ENCODE data around the gene ARMH3. TPM values are rescaled to one million over a fixed set of nuclear protein-coding genes. Genes with fewer than 3 reads are reported as not detected.

The ARMH3 gene
- polyA plus RNA-seq, 1 donor: 13.4 TPM

DNA sequence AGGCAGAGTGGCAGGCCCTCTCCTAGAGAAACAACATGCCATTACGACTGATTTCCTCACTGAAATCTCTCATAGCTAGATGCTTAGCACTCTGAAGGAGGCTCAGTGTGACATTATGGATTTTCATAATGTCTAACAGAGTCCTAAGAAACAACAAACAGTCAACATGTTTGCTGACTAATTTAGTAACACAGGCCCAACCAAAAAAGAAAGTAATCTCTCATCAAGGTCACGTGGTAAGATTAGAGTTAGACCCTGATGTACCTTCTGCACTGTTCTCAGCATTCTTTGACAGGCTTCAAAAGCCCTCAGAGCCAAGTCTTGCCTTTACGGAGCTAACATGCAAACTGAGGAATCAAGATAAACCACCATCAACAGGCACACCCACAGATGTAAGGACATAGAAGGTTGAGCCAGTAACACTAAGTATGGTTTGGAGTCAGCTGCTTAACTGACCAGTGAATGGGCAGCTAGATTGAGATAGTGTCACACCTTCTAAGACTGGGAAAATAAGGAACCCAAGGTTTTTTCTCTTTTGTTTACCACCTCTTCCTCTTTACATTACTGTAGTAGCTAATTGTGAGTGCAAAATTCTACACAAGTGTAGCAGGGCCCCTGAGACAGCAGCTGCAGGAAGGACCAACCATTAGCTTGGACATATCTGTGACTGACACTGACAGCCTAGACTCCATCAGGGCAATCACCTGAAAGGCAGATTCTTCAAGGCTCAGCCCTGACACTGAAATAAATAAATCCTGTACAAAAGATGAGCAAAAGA lies 197.1 kb downstream of the ARMH3 start:
- no peak for DNase-seq (ENCODE audit: low read depth)

DNA sequence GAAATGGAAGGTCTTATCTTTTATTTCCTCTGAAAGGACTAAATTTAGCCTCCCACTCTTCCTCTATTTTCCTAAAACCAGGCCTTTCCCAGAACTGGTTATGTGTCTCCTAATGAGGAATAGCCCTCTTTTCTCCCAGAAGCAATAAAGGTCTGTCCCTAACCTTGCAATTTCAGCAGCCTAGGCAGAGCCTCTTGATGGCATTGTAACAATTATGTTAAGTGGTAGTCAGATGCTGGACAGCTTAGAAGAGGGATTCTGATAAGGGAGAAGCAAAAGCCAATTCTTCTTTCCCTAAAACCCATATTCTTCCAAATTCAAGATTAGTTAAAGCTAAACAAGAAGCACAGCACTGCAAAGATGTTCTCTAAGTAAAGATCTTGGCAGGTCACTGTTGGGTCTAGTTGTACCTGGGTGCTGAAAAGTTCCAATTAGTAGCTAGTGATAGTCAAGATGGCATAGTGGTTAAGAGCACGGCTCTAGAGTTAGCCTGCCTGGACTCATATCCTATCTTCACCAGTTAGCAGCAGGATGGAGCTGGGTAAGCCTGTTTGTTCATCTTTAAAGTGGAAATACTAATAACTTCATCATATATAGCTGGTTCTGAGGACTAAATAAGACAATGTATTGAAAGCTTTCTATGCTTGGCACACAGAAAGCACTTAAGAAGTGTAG lies 198.0 kb downstream of the ARMH3 start:
- no peak for DNase-seq (ENCODE audit: low read depth)

- no peak for DNase-seq (ENCODE audit: low read depth)
Observed at GRCh38 chr10:101856626-101857025, 199.3 kb downstream of the ARMH3 start.

DNA sequence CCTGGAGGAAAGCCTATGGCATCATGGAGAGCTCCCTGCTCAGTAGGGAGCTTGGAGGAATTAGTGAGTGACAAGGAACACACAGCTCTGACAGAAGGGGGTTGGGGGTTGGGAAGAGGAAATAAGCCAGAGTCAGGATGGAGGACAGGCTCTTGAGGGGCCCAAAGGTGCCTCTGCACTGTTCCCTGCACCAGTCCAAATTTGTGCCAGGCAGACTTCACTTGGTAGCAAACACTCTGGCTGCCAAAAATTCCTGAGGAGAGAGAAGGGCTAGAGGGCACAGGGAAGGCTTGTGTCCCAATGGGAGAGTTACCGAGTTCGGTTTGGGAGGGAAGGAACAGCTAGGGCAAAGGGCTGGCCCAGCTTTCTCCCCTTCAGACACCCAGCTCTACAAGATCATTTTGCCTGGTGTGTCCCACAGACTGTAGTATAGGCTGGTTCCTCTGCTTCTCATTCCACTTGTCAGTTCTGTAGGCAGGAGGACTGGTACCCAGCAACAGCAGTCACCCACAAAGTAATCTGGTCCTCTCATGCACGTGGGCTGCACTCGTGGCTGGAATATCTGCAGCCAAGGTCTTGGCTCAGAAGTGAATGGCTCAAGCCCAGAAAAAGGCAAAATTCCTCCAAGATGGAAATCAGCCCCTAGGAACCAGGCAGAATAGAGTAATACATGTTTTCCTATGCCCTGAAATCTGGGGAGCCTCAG lies 204.4 kb downstream of the ARMH3 start:
- DNase-seq (ENCODE audit: low read depth): no peak

DNA sequence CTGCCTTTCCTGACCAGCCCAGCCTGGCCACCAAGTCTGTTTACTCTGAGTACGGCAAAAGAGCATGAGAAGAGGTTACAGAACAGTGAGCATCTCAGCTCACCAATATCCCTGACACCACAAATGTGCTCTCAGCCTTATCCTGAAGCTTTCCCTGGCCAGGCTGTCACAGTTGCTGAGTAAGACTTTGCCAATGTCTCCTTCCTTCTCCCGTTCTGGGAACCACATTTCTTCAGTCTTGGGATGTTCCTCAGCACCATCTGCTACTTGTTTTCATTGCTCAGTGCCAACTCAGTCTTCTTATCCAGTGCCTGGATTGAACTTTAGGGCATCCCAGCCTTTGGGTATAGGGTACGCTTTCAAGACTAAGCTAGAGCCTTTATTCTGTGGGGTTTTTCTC lies 205.2 kb downstream of the ARMH3 start:
- DNase-seq (ENCODE audit: low read depth): no peak

DNA sequence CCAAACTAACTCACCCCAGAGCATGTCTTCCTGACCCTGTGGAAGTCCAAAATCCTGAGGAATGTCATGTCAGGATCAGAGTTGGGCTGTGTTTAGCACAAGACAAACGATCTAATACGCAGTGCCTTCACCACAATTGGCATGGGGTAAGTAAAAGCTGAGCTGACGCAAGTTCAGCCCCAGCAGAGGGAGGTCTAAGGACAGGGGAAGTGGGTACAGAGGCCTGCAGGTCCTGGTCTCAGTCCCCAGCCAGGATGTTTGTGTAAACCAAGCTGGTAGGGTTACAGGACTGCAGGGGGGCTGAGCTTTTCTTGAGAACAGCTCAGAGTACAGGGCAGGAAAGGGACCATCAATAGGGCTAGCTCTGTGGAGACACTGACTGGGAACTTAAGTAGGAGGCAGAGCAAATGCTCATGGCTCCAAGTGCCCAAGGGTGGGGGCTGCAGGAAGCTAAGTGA lies 207.1 kb downstream of the ARMH3 start:
- no peak for DNase-seq (ENCODE audit: low read depth)

DNA sequence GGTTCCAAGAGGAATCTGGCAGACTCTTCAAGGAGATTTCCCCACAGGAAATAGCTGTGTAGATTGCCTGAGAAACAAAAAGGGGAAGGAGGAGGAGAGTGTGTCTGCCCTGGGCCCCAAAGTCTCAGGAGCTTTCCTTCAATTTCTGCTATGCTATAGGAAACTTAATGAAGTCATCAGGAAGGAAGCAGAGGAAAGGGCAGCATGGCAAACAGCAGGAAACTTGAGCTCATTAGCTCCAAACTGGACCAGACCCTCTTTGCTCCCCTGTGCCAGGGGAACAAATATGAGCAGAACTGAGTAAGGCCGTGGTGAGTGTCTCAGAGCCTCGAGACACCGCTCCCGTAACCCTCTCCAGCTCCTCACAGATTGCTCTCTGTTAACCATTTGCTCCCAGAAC lies 207.6 kb downstream of the ARMH3 start:
- no peak for DNase-seq (ENCODE audit: low read depth)

DNA sequence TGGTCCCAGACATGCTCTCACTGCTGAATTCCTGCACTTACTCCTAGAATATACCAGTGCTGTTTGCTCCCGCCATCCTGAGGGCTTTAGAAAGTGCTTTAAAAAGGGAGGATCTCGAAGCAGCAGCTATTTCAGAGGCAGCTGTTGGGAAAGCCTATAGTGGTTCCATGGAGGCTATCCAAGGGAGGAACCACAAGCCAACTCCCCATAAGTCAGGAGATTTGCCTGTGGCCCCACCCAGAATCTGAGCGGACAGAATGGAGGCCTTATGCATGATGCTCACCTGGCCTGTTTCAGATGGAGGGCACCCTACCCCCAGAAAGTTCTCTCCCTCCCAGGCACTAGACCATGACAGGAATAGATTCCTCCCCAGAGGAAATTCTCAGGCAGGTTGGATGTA lies 210.1 kb downstream of the ARMH3 start:
- DNase-seq (ENCODE audit: low read depth): no peak

DNA sequence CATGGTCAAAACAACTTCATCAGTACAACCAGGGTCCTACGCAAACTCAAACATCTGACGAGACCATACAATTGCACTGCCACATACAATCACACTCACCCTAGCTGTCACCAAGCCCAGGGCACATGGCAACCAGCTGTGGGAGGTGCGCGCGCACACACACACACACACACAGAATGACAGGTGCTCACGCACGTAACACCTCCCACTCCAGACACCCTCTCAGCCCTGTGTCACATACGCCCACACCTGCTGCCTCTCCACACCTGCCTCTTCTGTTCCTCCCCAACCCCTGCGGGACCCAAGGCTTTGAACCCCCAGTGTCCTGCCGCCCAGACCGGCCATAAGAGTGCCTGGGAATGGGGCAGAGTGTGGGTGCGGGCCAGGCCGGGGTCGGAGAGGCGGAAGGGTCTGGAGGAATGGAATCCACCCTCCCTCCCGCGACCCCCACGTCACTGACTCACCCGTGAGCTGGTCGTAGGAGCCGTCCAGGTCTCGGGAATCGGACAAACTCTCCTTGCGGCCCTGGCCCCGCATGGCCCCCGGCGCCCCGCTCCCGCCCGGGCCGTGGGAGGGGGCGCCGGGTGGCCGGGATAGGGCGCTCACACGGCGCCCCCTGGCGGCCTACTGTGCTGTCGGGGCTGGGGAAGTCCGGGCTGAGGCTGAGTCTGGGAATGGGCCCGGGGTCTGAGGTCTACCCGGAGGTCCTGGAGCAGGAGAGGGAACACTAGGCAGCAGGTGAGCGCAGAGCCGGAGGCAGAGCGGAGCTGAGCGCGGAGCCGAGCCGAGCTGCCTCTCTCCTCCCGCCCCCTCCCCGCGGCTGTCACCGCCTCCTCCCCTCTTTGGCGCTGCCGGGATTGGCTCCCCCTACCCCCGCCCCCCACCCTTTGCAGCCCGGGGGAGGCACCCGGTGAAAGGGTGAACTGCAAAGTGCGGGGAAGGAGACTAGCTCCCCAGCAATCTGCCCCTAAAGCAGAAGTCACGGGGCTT lies 212.6 kb downstream of the ARMH3 start, which contains the start of gene KCNIP2:
KCNIP2 (minus strand) TSS at position 769 of the 990 bp plus-strand sequence; CDS start at position 537, 232 bp downstream.
- no peak for DNase-seq (ENCODE audit: low read depth)

DNA sequence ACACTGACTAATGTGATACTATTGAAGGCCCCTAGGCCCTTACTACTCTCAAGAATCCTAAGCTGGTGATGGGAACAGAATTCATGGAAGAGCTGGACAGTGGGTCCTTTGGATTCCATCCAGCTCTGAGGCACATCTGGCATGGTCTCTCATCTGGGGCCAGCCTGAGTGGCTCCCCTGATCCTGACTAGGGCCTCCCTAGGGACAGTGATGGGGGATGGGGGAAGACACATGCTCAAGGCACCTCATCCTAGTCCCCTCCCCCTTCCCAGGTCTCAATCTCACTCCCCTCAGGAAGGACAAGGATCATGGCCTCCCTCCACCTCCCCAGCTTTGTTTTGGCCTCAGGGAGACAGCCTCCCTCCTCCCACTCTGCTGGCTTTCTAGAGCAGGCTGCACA lies 214.1 kb downstream of the ARMH3 start:
- no peak for DNase-seq (ENCODE audit: low read depth)

- no peak for DNase-seq (ENCODE audit: low read depth)
Observed at GRCh38 chr10:101840741-101841453, 215.1 kb downstream of the ARMH3 start.

DNA sequence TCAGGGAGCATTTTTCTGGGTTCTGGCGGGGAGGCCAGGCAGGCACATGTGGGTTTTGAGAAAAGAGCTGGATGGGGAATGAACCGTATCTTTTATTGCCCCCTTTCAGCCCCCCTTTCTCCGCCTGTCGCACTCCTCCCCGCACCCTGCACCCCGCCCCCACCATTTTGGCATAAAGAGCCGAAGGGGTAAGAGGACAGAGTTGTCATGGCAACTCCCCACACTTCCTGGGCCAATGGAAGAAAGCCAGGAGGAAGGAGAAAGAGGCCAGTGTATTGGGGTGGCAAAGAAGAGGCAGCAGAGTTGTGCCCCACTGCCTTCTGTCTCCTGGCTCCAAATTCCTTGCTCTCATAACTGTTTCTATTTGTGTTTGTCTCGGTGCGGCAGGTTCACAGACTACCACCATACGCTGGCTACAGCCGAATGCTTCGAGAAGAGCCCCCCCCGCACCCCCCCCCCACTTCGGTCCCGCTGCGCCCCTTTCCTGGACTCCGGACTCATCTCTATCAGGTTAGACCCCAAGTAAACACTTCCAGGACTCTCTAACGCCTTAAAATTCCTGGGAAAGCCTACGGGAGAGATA lies 215.8 kb downstream of the ARMH3 start:
- no peak for DNase-seq (ENCODE audit: low read depth)

GRCh38 chr10:101839416-101840063 lies 216.4 kb downstream of the ARMH3 start:
- DNase-seq (ENCODE audit: low read depth): no peak

DNA sequence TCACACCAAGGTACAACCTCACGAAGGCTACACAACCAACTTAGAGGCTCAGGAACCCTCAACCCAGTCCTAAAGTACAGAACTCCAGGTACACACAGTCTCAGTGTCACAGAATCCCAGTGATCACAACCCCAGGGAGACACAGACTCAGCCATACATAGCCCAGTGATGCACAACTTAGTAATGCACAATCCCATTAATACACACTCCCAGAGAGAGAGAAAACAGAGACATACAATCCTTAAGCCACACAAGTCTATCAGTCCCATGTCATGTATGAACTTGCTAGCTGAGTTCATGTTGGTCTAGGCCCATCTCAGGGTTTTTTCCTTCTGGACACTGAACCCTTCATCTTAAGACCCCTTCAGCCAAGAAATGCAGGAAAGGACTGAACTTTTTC lies 217.0 kb downstream of the ARMH3 start:
- no peak for DNase-seq (ENCODE audit: low read depth)

DNA sequence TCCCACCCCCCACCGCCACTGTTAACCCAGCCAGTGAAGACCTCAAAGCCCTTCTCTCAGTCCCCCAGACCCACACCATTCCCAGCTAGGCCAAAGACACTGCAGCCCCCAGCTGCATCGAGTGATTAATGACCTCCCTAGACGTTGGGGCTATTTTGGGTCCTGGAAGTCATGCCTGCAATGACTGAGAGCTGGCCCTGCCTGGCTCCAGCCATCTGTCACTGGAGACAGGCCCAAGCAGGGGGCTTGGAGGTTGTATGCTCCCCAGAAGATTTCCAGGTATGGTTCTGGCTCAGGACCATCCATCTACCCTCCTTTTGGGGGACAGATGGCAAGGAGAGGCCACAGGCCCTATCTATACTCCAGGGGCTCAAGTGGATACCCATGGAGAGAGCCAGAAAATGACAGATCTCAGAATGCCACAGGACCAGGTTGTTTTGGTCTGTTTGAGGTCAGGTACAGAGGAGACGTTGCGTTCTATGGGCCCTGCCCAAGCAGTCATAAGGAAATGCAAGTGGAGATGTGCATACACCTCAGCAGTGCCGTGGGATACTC lies 217.5 kb downstream of the ARMH3 start:
- no peak for DNase-seq (ENCODE audit: low read depth)

- no peak for DNase-seq (ENCODE audit: low read depth)
Observed at GRCh38 chr10:101837748-101838147, 218.2 kb downstream of the ARMH3 start.

DNA sequence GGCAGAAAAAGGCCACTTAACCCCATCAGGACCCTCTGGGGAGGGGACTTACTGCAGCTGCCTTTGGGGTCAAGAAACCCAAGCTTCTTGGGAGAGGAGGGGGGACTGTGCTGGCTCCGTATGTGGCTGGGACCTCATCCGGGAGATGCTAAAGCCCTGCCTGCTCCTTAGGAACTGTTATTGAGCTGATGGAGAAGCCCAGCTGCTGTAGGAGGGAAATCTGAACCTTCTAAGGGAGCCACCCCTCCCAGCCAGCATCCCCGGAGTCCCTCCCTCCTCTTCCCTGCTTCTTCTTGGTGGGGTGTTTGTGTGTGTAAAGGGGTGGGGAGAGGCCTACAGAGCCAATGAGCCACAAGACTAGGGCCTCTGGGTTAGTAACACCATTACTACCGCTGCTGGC lies 220.6 kb downstream of the ARMH3 start:
- DNase-seq (ENCODE audit: low read depth): no peak

DNA sequence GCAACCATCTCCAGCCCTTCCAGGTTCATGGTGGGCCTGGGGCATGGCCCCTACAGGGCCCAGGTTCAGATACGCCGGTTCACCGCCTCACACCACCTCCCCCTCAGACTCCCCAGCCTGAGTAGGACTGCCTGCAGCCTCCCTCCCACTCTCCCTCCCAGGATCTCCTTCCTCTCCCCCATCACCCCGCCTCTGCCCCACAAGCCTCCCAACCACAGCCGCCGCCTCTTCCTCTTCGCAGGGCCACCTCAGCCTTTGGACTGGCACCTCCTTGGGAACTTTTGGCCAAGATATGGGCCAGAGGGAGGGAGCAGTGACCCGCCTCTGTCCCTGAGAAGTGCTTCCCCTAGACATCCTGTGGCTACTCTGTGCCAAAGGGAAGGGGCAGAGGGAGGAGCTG lies 221.6 kb downstream of the ARMH3 start:
- DNase-seq (ENCODE audit: low read depth): no peak

GRCh38 chr10:101833466-101833865 lies 222.5 kb downstream of the ARMH3 start:
- no peak for DNase-seq (ENCODE audit: low read depth)

All from forelimb muscle (tissue), 1 donor.